Astrocyte of the spinal cord (primary cell): ENCODE data around the gene SORCS2.

ENCODE experiments used
- DNase-seq: peaks from one replicate; pipeline ENCODE4 v3.0.0; 2011; ENCODE audit warnings: low read depth, low spot score
- H3K4me3 ChIP-seq: 2 replicates; pipeline ENCODE4 v1.5.1; 2011; ENCODE audit warnings: low read depth, mild to moderate bottlenecking, low read length, moderate library complexity
- CTCF ChIP-seq: IDR thresholded peaks from 2 replicates; pipeline ENCODE4 v1.5.1; 2012; ENCODE audit warnings: low read depth, mild to moderate bottlenecking, low read length, inconsistent platforms
- in situ Hi-C: cut with HindIII; loops from 2 replicates; pipeline ENCODE4 v1.10.0; 2017; ENCODE audit warnings: low sequenced_read_pairs

SORCS2 gene

DNA sequence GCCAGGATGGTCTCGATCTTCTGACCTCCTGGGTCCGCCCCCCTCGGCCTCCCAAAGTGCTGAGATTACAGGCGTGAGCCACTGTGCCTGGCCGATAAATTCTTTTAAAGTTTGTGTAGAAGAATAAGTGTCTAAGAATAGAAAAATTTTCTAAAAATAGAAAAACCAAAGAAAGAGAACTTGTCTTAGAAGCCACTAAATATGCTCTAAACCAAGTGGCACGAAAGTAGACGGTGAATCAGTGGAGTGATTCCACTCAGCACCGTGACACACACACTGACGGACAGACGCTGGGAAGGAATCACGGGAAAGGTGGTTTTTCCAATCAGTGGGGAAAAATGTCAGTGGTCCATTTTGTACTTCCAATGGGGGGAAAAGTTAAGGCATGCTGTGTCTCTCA, 315.0 kb downstream of the SORCS2 start:
- DNase-seq = no peak
- TF ChIP-seq CTCF = no peak
- in situ Hi-C loops = no loop called here
- H3K4me3 ChIP-seq = no peak overlapping the region

DNA sequence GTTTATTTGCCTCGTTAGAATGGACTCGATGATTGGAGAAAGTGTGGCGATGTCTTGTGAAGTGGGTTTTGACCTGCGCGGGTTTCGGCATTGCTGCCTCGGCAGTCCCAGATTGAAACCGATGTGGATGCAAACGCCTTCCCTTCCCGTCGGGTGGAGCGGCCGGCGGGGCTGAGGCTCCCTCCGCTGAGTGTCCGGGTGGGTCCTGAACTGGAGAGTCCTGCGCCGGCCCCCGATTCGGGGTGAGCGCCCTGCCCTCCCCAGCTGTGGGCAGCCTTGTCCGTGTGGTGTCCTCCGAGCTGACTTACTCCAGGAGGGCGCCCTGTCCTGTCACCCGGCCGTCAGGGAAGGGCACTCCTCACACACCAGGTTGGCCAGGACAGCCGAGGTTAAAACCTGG, 317.7 kb downstream of the SORCS2 start:
- no peak for TF ChIP-seq CTCF
- DNase-seq = no peak
- H3K4me3 ChIP-seq = no peak overlapping the region
- in situ Hi-C loops = no loop called here

GRCh38 chr4:7510538-7510937, 318.2 kb downstream of the SORCS2 start:
- H3K4me3 ChIP-seq = no peak overlapping the region
- TF ChIP-seq CTCF = no peak
- DNase-seq = no peak
- in situ Hi-C loops = no loop called here

DNA sequence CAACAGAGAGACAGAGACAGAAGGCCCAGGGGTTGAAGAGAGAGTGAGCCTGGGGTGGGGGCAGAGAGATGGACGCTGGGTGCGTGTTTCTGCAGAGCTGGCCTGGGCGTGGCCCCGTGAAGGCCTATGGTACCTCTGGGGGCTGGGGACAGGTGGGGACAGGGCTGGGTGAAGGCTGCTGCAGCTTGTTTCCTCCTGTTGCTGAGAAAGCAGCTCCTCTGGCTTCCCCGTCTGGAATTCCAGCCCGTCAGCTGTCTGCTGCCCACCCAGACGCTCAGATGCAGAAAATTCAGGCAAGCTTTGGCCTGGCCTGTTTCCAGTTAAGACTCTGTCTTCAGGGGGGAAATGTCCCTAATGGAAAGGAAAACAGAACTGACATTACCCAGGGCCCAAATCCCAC, 319.2 kb downstream of the SORCS2 start:
- DNase-seq = no peak
- in situ Hi-C loops = no loop called here
- no peak for TF ChIP-seq CTCF
- H3K4me3 ChIP-seq = no peak overlapping the region

DNA sequence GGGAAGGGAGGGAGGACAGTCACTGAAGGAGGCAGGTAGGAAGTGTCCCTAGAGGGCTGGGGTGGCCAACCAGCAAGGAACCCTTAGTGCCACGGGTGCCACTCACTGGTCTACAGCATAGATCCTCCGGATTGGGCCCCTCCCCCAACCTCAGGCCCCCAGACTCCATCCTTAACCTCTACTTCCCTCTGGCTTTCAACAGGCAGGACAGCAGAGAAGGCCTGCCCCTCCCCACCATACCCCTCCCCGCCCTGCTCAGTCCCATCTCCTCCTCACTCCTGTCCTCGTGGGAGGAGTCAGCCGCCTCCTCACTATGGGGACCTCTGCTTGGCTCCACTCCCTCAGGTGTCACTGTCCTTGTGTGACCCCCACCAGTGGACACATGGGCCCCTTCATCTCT, 320.1 kb downstream of the SORCS2 start:
- no peak for TF ChIP-seq CTCF
- in situ Hi-C loops = no loop called here
- no peak for DNase-seq
- H3K4me3 ChIP-seq = no peak overlapping the region

DNA sequence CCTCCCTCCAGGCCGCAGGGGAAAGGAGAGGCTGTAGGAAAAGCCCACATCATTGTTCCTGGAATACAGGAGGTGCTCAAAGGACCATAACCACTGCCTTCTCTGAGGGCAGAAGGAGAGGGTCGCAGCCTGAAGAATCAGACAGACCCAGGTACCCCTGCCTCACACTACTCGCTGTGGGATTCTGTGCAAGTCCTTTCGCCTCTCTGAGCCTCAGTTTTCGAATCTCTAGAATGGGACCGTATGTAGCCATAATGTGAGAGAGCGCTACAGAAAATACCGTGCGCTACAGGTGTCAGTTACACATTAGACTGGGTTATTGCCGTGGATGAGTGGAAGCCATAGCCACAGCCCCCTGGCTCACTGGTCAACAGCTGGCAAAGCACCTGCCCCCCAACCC, 320.6 kb downstream of the SORCS2 start:
- in situ Hi-C loops = no loop called here
- TF ChIP-seq CTCF = no peak
- DNase-seq = no peak
- no peak overlapping the region for H3K4me3 ChIP-seq

GRCh38 chr4:7513671-7514070, 321.3 kb downstream of the SORCS2 start:
- no peak overlapping the region for H3K4me3 ChIP-seq
- peak; percentile 39 for DNase-seq
- in situ Hi-C loops = no loop called here
- TF ChIP-seq CTCF = no peak
